ENCODE measurements around the gene DDX20. TPM values are rescaled to one million over a fixed set of nuclear protein-coding genes. Genes with fewer than 3 reads are reported as not detected.

DDX20 gene
- total and polyA plus RNA-seq, 2 of the 8 experiments (the other 6 are each of a cell fraction or from before 2014, with no cell fraction given), result 7.5 to 24.7 TPM

DNA sequence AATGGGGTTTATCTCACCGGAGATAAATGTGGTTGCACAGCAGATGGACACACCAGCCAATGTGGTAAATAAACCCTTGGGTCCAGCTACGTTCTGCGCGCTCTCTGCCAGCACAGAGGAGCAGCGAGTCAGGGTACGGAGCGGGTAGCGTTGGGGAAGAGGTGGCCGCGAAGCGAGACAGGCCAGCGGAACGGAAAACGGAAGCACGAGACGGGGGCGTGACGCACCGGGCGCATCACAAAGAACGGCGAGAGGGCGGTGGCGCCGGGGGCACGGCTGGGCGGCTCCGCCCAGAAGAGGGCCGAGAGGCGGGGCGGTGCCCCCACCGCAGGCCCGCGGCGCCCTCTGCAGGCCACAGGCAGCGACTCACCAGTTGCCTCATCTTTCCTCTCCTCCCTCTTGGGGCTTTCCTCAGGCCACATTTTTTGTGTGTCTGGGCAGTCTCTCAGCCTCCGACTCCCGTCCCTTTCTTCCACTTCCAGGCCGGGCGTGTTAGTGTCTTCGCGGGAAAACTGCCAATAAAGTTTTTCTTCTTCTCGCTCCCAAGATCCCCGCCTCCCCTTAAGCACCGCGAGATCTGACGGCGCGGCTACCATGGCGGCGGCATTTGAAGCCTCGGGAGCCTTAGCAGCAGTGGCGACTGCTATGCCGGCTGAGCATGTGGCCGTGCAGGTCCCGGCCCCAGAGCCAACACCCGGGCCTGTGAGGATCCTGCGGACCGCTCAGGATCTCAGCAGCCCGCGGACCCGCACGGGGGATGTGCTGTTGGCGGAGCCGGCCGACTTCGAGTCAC, at the start of gene DDX20 (continued):
- TF ChIP-seq, protein P1, sequence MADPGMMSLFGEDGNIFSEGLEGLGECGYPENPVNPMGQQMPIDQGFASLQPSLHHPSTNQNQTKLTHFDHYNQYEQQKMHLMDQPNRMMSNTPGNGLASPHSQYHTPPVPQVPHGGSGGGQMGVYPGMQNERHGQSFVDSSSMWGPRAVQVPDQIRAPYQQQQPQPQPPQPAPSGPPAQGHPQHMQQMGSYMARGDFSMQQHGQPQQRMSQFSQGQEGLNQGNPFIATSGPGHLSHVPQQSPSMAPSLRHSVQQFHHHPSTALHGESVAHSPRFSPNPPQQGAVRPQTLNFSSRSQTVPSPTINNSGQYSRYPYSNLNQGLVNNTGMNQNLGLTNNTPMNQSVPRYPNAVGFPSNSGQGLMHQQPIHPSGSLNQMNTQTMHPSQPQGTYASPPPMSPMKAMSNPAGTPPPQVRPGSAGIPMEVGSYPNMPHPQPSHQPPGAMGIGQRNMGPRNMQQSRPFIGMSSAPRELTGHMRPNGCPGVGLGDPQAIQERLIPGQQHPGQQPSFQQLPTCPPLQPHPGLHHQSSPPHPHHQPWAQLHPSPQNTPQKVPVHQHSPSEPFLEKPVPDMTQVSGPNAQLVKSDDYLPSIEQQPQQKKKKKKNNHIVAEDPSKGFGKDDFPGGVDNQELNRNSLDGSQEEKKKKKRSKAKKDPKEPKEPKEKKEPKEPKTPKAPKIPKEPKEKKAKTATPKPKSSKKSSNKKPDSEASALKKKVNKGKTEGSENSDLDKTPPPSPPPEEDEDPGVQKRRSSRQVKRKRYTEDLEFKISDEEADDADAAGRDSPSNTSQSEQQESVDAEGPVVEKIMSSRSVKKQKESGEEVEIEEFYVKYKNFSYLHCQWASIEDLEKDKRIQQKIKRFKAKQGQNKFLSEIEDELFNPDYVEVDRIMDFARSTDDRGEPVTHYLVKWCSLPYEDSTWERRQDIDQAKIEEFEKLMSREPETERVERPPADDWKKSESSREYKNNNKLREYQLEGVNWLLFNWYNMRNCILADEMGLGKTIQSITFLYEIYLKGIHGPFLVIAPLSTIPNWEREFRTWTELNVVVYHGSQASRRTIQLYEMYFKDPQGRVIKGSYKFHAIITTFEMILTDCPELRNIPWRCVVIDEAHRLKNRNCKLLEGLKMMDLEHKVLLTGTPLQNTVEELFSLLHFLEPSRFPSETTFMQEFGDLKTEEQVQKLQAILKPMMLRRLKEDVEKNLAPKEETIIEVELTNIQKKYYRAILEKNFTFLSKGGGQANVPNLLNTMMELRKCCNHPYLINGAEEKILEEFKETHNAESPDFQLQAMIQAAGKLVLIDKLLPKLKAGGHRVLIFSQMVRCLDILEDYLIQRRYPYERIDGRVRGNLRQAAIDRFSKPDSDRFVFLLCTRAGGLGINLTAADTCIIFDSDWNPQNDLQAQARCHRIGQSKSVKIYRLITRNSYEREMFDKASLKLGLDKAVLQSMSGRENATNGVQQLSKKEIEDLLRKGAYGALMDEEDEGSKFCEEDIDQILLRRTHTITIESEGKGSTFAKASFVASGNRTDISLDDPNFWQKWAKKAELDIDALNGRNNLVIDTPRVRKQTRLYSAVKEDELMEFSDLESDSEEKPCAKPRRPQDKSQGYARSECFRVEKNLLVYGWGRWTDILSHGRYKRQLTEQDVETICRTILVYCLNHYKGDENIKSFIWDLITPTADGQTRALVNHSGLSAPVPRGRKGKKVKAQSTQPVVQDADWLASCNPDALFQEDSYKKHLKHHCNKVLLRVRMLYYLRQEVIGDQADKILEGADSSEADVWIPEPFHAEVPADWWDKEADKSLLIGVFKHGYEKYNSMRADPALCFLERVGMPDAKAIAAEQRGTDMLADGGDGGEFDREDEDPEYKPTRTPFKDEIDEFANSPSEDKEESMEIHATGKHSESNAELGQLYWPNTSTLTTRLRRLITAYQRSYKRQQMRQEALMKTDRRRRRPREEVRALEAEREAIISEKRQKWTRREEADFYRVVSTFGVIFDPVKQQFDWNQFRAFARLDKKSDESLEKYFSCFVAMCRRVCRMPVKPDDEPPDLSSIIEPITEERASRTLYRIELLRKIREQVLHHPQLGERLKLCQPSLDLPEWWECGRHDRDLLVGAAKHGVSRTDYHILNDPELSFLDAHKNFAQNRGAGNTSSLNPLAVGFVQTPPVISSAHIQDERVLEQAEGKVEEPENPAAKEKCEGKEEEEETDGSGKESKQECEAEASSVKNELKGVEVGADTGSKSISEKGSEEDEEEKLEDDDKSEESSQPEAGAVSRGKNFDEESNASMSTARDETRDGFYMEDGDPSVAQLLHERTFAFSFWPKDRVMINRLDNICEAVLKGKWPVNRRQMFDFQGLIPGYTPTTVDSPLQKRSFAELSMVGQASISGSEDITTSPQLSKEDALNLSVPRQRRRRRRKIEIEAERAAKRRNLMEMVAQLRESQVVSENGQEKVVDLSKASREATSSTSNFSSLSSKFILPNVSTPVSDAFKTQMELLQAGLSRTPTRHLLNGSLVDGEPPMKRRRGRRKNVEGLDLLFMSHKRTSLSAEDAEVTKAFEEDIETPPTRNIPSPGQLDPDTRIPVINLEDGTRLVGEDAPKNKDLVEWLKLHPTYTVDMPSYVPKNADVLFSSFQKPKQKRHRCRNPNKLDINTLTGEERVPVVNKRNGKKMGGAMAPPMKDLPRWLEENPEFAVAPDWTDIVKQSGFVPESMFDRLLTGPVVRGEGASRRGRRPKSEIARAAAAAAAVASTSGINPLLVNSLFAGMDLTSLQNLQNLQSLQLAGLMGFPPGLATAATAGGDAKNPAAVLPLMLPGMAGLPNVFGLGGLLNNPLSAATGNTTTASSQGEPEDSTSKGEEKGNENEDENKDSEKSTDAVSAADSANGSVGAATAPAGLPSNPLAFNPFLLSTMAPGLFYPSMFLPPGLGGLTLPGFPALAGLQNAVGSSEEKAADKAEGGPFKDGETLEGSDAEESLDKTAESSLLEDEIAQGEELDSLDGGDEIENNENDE (IDR thresholded peaks at IDR 0.05; ENCODE audit: insufficient replicate concordance, low read length), result no peak
- TF ChIP-seq, protein P2, sequence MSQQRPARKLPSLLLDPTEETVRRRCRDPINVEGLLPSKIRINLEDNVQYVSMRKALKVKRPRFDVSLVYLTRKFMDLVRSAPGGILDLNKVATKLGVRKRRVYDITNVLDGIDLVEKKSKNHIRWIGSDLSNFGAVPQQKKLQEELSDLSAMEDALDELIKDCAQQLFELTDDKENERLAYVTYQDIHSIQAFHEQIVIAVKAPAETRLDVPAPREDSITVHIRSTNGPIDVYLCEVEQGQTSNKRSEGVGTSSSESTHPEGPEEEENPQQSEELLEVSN (IDR thresholded peaks at IDR 0.05), result peak; percentile 66
- TF ChIP-seq HDAC6 (IDR thresholded peaks at IDR 0.05; ENCODE audit: low read depth, low read length), result no peak
- TF ChIP-seq PHF8 (conservative IDR thresholded peaks at IDR 0.05; ENCODE audit: low read depth, low read length), result peak; percentile 90
- peak; percentile 71 for TF ChIP-seq KDM5A (IDR thresholded peaks at IDR 0.05; ENCODE audit: low read length)
- TF ChIP-seq CREB1 (IDR thresholded peaks at IDR 0.05), result peak; percentile 85
- peak; percentile 92 for TF ChIP-seq YY1 (IDR thresholded peaks at IDR 0.05; ENCODE audit: low read depth, low read length)
- TF ChIP-seq CBX5 (IDR thresholded peaks at IDR 0.05; ENCODE audit: low read depth, low read length), result no peak
- no peak for TF ChIP-seq MAFK (IDR thresholded peaks at IDR 0.05; ENCODE audit: low read depth, low read length)
